HTERT RPE-1 (cell line): ENCODE results near the gene THEM4.

Experiments used
- in situ Hi-C: fragments of 300-500 bp; cut with MboI; formaldehyde crosslinking; loops from 4 replicates; pipeline ENCODE4 v1.14.3; 2020; ENCODE audit warnings: low sequenced_read_pairs

Gene THEM4

DNA sequence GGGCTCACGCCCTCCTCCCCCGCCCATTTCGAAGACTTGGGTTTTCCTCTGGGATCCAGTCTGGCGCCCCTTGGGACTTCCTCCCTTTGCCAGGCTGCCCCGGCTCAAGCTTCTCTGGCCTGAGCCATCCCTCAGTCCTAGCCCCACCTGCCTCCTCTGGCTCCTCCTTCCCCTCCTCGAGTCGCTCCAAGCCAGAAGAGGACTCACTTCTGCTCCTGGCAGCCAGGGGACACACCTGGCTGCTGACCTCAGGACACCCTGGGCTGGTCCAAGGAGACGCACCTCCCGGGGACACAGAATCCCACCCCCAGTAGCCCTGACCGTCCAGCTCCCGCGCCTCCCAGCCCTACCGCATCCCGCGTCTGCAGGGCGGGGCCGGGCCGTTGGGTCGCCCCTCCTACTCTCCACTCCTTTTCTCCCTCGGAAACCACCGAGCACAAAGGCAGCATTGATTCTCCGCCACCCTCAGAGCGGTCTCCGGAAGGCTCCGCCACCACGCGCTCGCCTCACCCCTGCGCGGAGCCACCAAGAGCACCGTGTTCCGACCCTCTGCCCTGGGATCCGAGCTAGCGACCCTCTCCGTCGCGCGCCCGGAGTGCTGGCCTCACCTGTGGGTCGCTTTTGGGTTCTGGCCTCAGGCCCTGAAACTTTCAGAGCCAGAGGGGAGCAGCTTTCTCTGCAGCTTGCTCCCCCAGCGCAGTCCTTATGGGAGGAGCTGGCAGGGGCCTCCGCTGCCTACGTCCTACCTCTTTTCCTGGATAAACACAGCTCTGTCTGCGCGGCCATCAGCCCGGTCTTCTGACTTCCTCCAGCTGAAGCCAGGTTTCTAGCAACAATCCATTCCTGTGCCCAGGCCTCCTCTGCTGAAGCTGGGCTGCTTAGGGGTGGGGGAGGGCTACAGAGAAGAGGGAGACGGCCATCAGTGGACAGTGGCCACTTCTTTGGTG is 69.6 kb downstream of the THEM4 start, which contains the start of gene C2CD4D:
Gene C2CD4D (minus strand): TSS at position 364 of the 947 bp plus-strand sequence. CDS start 831 bp downstream, outside the sequence.
- in situ Hi-C loops: no loop called here

DNA sequence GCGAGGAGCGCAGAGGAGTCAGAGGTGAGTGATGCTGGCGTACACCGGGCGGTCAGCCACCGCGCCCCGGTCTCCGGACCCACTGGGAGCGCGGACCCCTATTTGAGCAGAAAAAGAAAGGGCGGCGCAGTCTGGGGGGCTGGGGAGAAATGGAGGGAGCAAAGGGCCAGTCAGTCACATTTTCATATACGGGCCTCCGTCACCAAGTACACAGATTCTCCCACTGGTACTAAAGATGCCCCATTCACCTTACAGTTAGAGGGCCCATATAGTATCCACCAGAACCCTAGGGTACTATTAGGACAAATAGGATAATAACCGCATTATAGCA is 70.3 kb downstream of the THEM4 start:
- in situ Hi-C loops: no loop called here

DNA sequence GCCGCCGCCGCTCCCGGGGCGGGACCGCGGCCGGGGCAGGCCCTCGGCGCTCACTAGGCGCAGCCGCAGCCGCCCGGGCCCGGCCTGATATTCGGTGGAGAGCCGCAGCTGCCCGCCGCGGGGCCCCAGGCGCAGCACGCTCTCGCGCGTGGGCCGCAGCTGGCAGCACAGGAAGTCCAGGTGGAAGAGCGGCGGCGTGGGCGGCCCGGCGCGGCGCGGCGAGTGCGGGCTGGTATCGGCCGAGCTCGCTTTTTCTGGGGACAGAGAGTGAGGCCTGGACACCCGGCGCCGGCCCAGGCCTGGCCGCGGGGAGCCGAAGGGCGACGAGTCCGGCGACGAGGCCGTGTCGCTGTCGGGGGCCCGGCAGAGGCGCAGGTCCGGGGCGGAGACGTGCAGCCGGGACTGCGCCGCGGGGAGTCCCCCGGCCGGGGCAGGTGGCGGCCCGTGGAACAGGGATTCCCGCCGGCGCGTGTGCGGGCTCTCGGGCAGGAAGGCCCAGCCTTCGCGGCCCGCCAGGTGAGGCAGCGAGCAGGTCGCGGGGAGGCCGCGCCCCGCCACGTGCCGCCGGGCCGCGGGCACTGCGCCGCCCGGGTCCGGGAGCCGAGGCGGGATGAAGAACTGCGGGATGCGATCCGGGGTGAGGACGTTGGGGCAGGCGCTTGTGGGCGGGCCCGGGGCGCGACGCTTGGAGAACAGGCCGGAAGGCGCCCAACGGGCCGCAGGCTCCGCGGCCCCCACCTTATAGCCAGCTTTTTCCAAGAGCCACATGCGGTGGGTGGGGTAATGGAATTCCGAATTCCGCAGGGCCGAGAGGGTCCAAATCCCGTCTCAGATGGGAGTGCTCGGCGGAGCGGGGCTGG is 70.9 kb downstream of the THEM4 start:
- in situ Hi-C loops: no loop called here

DNA sequence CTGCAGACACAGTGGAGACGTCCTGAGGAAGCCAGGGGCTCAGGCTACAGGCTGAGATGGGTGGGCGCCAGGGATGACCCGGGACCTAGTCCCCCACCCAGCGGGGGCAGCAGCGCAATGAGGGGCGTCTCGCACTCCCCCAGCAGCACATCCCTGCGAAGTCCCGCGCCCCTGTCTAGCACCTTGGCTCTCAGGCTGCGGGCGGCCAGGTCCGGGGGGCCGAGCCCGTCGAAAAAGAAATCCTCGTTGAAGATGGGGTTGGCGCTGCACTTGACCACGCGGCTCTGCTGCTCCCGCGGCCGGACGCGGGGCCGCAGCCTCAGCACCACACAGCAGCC is 71.5 kb downstream of the THEM4 start:
- in situ Hi-C loops: no loop called here

DNA sequence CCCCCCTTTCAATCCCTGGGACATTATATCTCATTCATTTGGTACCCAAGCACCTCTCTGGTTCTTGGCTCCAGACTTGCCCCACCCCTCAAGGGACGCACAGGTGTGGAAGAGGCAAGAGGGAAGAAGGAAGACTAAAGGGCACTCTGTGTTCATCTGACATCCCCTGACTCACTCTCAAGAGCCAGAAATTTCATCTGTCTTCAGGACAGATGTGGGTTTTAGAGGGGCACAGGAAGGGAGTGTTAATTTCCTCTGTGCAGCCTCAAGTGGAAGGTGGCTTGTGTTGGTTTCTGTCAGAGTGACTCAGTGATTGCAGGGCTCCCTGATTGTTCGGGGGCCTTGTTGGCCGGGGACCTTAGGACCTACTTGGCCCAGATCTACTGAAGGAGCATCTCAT is 72.1 kb downstream of the THEM4 start:
- in situ Hi-C loops: no loop called here

DNA sequence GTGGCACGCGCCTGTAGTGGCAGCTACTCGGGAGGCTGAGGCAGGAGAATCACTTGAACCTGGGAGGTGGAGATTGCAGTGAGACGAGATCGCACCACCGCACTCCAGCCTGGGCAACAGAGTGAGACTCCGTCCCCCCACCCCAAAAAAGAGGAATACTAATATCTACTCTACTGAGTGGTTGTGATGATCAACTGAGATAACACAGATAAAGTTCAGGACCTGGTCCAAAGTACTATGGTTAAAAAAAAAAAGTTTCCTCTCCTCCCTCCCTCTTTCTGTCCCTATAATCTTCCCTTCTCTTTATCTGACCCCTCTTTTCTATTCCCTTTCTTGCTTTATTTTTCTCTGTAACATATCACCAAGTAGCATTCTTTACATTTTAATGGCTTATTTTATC is 73.7 kb downstream of the THEM4 start:
- in situ Hi-C loops: no loop called here

DNA sequence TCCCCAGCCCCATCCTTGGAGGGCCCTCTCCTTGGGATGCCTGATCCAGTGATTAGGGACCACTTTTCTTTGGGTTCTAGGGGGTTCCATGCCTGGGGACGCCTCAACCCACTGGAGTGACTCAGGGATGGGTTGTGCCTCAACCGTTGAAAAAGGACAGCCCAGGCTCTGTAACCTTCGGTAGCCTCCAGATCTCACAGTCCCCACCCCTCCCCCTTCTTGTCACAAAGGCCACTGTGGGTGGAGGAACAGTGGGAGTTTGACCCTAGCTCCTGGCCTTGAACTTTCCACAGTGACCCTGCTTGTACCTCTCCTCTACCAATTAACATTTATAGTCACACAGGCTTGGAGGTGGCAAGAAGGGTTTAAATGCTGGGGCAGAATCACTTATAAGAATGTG is 75.1 kb downstream of the THEM4 start:
- in situ Hi-C loops: no loop called here

DNA sequence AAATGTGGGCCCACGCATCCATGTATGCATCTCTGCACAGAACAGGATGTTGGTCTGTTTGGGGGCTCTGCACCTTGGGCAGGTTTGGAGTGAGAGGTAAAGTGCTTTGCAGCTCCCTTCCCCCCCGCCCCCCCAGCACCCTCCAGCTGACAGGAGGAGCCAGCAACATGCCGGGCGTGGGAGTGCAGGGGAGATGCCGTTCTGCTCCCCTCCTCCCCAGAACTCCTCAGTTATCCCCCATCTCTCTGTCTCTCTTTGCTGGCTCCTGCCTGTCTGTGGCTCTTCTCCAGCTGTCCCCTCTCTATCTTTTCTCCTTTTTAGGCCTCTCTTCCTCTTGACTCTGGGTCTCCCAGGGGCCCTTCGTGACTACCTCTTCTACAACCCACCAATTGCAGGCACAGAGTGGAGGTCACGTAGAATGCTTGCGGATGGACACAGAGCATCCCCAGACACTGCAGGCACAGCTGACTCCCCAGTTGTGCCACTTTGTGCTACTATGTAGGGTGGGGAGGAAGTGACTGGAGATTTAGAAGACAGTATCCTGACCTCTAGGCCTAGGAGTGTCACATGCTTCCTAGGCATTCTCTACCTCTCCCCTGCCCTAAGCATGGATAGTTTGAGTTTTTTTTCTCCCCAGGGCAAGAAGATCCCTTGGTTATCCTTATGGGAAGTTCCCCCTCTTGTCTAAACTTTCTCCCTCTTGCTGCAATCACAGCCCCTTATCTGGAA is 76.0 kb downstream of the THEM4 start:
- in situ Hi-C loops: no loop called here

DNA sequence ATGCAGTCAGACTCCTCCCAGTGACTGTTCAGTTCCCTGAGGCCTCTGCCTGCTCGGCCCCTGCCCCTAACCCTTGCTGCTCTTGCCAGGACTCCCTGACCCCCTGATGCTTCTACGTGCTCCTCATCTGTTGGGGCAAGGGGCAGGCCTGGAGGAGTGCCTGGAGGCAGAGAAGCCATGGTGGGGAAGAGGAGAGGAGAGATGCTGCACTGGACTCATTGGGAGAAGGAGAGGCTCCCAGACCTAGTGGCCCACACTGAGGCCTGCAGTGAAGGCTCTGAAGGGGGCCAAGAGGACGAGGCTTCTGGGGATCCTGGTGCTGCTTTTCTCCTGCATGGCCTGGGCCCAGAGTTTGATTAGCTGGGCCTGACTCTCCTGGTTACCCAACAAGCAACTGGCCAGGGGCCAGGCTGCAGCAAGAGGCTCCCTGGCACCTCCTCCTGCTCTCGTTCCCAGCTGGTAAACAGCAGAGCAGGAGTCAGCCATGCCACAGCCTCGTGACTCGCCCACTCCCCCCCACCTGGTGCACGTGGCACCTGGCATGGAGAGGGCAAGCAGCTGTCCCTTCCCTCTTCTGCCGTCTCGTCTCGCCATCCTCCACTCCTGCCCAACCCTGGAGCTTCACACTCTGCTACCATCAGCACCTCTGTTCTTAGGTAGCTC is 76.9 kb downstream of the THEM4 start:
- in situ Hi-C loops: no loop called here

DNA sequence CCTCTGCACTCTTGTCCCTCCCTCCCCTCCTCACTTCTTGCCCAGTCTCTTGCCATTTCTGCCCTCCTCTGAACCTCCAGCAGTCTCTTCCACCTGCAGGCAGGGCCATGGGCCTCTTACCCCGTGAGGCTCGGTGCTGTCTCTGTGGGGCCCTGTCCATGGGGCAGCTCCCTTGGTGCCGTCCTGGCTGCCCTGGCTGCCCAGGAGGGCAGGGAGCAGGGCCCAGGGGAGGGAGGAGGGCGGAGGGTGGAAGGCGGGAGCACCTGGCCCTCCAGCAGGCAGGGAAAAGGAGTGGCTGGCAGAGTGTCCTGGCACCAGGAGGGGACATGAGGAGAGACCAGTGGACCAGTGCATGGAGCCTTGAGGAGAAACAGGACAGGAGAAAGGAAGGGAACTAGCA is 77.7 kb downstream of the THEM4 start, which contains the start of gene RORC:
Gene RORC (minus strand): TSS at position 198 of the 400 bp plus-strand sequence. CDS start 38 bp downstream, at position 160.
- in situ Hi-C loops: no loop called here

DNA sequence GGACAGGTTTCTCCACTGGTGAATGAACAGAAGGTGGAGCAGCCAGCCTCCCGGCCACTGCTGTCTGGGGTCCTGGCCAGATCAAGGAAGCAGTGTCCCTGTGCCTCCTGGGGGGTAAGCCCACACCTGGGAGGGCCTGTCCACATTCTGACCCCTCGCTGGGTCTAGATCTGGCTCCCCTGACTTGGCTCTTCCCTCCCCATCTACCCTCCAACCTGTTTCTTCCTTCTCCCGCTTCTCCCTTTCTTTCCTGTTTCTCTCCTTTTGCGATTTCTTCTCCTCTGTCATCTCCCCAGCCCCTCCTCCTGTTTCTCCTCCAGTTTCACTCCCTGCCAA is 78.1 kb downstream of the THEM4 start:
- in situ Hi-C loops: no loop called here

DNA sequence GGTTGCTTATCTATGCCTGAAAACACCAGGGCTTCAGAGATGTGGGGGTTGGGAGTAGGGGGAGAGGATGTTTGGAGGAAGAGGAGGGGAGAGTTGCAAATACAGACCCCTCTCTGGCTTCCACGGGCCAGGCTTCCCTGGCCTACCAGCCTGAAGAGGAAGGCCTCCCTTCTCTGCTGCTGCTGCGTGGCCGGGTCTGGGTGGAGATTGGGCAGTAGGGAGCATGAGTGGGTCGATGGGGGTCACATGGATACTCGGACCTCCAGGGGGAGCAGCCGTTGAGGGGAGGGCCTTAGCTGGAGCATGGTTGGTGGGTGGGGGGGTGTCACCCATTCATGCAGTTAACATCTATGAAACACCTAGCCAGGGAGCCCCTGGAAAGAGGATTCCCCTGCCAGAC is 79.3 kb downstream of the THEM4 start:
- in situ Hi-C loops: no loop called here

DNA sequence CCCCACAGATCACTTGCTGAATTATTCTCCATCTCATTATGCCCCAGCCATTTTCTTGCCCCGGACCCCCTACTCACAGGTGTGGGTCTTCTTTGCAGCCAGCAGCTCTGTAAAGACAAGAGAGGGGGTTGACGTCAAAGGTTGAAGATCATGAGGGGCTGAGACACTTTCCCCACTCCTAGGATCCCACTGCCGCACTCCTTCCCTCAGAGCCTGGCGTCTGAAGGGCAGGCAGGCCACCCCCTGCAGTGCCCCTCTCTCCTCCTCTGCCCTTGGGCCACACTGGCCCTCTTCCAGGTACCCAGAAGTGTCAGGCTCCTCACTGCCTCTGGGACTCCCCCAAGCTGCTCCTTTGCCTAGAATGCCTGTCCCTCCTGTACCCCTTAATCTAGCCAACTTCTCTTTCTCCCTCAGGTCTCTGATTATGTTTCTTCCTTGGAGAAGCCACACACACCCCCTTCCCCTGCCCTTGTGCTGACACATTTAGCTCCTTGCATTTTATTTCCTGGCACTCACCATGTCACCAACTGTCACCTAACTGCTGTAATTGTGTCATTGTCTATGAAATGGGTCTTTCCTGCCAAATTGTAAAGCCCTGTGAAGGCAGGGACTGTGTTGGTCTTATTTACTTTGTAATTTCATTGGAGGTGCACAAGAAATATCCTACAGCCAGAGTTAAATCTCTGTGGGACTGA is 79.8 kb downstream of the THEM4 start:
- in situ Hi-C loops: no loop called here

DNA sequence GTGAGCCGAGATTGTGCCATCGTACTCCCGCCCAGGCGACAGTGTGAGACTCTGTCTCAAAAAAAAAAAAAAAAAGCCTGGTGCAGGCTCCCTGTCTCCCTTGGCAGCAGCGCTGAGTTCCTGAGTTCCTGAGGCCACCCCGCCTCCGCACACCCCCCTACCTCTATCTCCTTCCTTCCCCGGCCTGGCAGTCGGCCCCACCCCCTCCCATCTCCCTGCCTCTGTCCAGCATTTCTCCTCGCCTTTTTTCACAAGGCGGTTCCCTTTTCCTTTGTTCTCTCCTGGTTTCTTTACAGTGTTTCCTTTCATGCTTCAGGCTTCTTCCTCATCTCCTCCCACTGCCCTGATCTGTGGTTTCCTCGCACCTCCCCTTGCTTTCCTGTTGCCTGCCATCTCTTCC is 80.4 kb downstream of the THEM4 start:
- in situ Hi-C loops: no loop called here

DNA sequence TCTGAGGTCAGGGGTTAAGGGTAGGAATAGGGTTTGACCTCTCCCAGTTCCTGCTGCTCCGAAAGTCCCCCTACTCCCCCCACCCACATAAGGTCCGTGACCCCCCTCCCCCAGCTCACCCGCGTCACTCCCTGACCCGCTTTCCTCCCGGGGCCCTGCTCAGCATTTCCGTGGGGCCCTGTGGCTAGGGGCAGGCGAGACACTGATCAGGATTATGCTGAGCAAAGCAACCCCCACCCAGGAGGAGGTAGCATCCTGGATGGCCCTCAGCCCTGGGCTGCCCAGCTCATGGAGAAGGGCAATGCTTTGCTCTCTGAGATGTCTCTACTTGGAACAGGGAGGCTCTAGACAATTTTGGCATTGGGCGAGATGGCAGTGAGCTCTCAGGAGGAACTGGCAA is 81.5 kb downstream of the THEM4 start:
- in situ Hi-C loops: no loop called here

DNA sequence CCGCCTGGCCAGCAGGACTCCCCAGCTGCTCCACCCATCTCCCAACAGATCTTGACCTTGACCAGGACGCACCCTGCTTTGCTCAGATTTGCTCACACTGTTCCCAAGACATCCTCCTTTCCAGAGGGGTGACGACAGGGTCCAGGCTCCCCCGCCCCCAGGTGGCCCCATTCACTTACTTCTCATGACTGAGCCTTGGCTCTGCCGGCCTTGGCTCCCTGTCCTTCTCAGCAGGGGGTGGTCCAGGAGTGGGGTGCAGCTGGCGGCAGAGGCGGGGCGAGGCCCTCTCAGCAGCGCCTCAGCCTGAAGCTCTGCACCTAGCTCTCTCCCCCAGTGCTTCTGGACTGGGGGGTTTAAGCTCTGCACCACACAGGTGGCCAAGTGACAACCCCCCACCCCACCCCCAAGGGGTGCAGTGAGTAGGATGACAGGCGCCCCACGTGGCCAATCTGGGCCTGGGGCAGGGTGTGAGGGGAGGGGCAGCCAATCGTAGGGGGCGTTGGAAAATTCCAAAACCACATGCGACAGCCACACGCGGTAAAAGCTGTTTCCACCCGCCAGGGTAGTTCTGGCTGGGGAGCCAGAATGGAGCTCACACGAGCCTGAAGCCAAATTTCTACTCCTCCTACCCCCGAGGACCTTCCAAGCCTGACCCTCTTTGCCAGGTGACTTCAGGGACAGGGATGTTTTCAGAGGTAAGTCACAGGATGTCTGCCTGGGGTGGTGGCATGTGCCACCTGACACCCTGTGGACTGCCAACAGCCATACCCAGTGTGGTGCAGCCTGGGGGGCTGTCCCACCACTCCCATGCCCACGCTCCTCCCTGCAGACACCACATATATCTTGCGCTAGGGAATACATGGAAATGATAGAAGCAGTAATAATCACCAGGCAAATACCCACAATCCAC is 83.3 kb downstream of the THEM4 start:
- in situ Hi-C loops: no loop called here

DNA sequence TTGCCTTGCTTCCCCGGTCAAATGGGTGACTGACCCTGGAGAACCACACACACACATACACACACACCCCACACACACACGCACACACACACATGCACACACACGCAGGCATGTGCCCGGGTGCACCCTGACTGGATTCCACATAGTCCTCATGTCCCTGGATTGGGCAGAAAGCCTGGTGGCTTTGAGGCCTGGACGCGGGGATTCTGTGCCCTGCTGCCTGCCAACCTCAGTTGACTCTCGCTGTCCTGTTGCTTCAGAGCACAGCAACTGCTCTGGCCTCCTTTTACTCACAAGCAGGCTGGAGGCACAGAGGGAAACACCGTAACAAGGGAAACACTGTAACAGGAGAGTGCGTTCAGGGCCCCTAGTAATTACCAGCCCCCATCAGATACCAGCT is 84.1 kb downstream of the THEM4 start:
- in situ Hi-C loops: no loop called here
